Measurements from ENCODE around the gene TDO2.

GRCh38 chr4:155909615-155910226 is 6.2 kb downstream of the TDO2 start:
- TF ChIP-seq POLR2A (IDR thresholded peaks at IDR 0.05; ENCODE audit: low read length) (no peak), GATA1 (IDR thresholded peaks at IDR 0.05; ENCODE audit: low read depth, low read length) (no peak)

All from erythroblast (primary cell).